Measurements from ENCODE around the gene BMP8A.

Gene BMP8A

DNA sequence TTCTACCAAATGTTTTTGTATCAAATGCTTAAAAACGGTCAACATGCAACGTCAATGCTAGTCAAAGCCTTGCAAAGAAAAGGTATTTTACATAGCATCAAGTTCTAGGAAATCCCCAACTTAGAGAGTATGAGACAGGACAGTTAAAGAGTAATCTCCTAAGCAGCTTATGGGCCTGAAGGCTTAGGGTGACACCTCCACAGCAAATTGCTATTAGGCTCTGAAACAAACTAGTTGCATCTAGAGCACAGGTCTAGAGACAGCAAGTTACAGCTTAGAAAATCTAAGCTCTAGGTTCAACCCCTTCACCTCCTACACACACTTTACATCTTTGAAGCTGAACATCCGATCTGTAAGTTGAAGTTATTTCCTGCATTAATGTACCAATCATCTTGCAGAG lies 71.5 kb downstream of the BMP8A start:
- TF ChIP-seq POLR2AphosphoS5 (IDR thresholded peaks at IDR 0.05; ENCODE audit: low read depth, low read length) (no peak), PAX5 (IDR thresholded peaks at IDR 0.05; ENCODE audit: insufficient read depth, low read length, severe bottlenecking) (no peak), SPI1 (IDR thresholded peaks at IDR 0.05; ENCODE audit: low read depth, low read length) (no peak), POLR2A (IDR thresholded peaks at IDR 0.05; ENCODE audit: low read depth, low read length) (no peak), TAF1 (IDR thresholded peaks at IDR 0.05; ENCODE audit: low read depth, low read length) (no peak), POU2F2 (IDR thresholded peaks at IDR 0.05; ENCODE audit: low read depth, low read length) (no peak)
- FAIRE-seq (no peak), DNase-seq (ENCODE audit: insufficient read length, low spot score) (no peak)

GRCh38 chr1:39563669-39564068 lies 72.2 kb downstream of the BMP8A start:
- TF ChIP-seq POLR2A (IDR thresholded peaks at IDR 0.05; ENCODE audit: low read depth, low read length) (no peak), POLR2AphosphoS5 (IDR thresholded peaks at IDR 0.05; ENCODE audit: low read depth, low read length) (no peak), POU2F2 (IDR thresholded peaks at IDR 0.05; ENCODE audit: low read depth, low read length) (no peak), PAX5 (IDR thresholded peaks at IDR 0.05; ENCODE audit: insufficient read depth, low read length, severe bottlenecking) (no peak), SPI1 (IDR thresholded peaks at IDR 0.05; ENCODE audit: low read depth, low read length) (no peak), TAF1 (IDR thresholded peaks at IDR 0.05; ENCODE audit: low read depth, low read length) (no peak)
- DNase-seq (ENCODE audit: insufficient read length, low spot score), result no peak
- no peak for FAIRE-seq

DNA sequence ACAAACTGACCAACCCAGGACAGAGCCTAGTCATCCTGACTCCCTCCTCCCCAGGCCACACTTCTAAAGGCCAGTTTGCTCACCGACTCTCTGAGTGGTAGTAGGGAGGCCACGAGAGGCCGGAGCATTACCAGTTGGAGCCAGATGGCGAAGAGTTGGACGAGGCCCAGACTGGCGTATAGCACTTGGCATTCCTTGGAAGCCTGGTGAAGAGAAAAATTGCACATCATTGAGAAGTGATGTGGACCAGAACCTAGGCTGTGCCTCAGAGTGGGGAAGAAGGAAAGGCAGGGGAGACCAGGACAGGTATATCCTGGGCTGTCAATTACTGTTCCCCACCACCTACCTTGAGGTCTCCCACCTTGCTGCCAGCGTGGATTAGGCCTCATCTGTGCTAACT lies 72.9 kb downstream of the BMP8A start:
- FAIRE-seq (no peak), DNase-seq (ENCODE audit: insufficient read length, low spot score) (no peak)
- no peak for TF ChIP-seq TAF1 (IDR thresholded peaks at IDR 0.05; ENCODE audit: low read depth, low read length)
- TF ChIP-seq POLR2AphosphoS5 (IDR thresholded peaks at IDR 0.05; ENCODE audit: low read depth, low read length), result peak; percentile 39; the same call in 1 of the 2 replicates

GRCh38 chr1:39564941-39565340 lies 73.5 kb downstream of the BMP8A start:
- TF ChIP-seq SPI1 (IDR thresholded peaks at IDR 0.05; ENCODE audit: low read depth, low read length), result no peak
- TF ChIP-seq POLR2A (IDR thresholded peaks at IDR 0.05; ENCODE audit: low read depth, low read length), result no peak
- TF ChIP-seq POLR2AphosphoS5 (IDR thresholded peaks at IDR 0.05; ENCODE audit: low read depth, low read length), result no peak
- TF ChIP-seq TAF1 (IDR thresholded peaks at IDR 0.05; ENCODE audit: low read depth, low read length), result no peak
- no peak for TF ChIP-seq POU2F2 (IDR thresholded peaks at IDR 0.05; ENCODE audit: low read depth, low read length)
- no peak for TF ChIP-seq PAX5 (IDR thresholded peaks at IDR 0.05; ENCODE audit: insufficient read depth, low read length, severe bottlenecking)
- FAIRE-seq (no peak), DNase-seq (ENCODE audit: insufficient read length, low spot score) (no peak)

GRCh38 chr1:39566441-39567137 lies 75.2 kb downstream of the BMP8A start:
- no peak for DNase-seq (ENCODE audit: insufficient read length, low spot score)
- no peak for TF ChIP-seq POLR2AphosphoS5 (IDR thresholded peaks at IDR 0.05; ENCODE audit: low read depth, low read length)
- TF ChIP-seq POLR2A (IDR thresholded peaks at IDR 0.05; ENCODE audit: low read depth, low read length), result no peak
- TF ChIP-seq TAF1 (IDR thresholded peaks at IDR 0.05; ENCODE audit: low read depth, low read length), result no peak
- TF ChIP-seq SPI1 (IDR thresholded peaks at IDR 0.05; ENCODE audit: low read depth, low read length), result no peak
- no peak for TF ChIP-seq POU2F2 (IDR thresholded peaks at IDR 0.05; ENCODE audit: low read depth, low read length)
- no peak for TF ChIP-seq PAX5 (IDR thresholded peaks at IDR 0.05; ENCODE audit: insufficient read depth, low read length, severe bottlenecking)
- no peak for FAIRE-seq

DNA sequence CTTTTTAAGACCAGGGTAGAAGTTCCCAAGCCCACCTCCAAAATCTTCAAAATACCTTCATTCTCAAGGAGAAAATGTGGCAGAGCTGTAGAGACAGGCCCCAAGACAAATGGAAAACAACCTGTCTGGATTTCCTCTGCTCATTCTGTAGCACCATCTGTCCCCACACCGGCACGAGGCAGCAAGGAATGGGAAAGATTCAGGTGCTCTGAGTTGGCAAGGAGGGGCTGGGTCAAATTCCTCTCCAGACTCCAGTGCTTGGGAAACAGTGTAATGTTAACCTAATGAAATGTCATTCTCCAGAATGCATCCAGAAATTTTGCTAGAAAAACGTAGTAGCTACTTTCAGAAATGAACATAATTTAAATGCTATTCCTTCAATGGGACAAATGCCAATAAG lies 75.9 kb downstream of the BMP8A start:
- no peak for TF ChIP-seq TAF1 (IDR thresholded peaks at IDR 0.05; ENCODE audit: low read depth, low read length)
- no peak for TF ChIP-seq PAX5 (IDR thresholded peaks at IDR 0.05; ENCODE audit: insufficient read depth, low read length, severe bottlenecking)
- no peak for TF ChIP-seq POLR2AphosphoS5 (IDR thresholded peaks at IDR 0.05; ENCODE audit: low read depth, low read length)
- TF ChIP-seq POLR2A (IDR thresholded peaks at IDR 0.05; ENCODE audit: low read depth, low read length), result no peak
- TF ChIP-seq SPI1 (IDR thresholded peaks at IDR 0.05; ENCODE audit: low read depth, low read length), result no peak
- no peak for TF ChIP-seq POU2F2 (IDR thresholded peaks at IDR 0.05; ENCODE audit: low read depth, low read length)
- FAIRE-seq (no peak), DNase-seq (ENCODE audit: insufficient read length, low spot score) (no peak)

DNA sequence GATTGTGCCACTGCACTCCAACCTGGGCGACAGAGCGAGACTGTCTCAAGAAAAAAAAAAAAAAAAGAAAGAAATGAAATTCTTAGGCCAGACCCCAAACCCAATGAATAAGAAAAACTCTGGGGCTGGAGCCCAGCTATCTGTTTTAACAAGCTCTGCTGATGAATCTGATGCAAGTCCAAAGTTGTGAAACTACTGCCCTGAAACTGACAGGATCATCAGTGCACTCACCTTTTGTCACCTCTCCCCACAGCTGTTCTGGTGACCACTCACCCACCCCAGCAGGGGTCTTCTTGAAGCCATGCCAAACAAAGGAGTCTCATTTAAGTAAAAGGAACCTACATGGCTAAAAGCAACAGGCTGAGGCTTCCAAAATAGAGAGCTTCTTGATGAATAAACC lies 76.8 kb downstream of the BMP8A start:
- no peak for DNase-seq (ENCODE audit: insufficient read length, low spot score)
- TF ChIP-seq SPI1 (IDR thresholded peaks at IDR 0.05; ENCODE audit: low read depth, low read length), result no peak
- FAIRE-seq, result no peak

- DNase-seq (ENCODE audit: insufficient read length, low spot score) (no peak), FAIRE-seq (no peak)
- TF ChIP-seq POU2F2 (IDR thresholded peaks at IDR 0.05; ENCODE audit: low read depth, low read length), result no peak
- no peak for TF ChIP-seq PAX5 (IDR thresholded peaks at IDR 0.05; ENCODE audit: insufficient read depth, low read length, severe bottlenecking)
- TF ChIP-seq POLR2AphosphoS5 (IDR thresholded peaks at IDR 0.05; ENCODE audit: low read depth, low read length), result no peak
- TF ChIP-seq SPI1 (IDR thresholded peaks at IDR 0.05; ENCODE audit: low read depth, low read length), result no peak
- no peak for TF ChIP-seq TAF1 (IDR thresholded peaks at IDR 0.05; ENCODE audit: low read depth, low read length)
- TF ChIP-seq POLR2A (IDR thresholded peaks at IDR 0.05; ENCODE audit: low read depth, low read length), result no peak
These were observed 77.6 kb downstream of the BMP8A start for GRCh38 chr1:39569034-39569433.

DNA sequence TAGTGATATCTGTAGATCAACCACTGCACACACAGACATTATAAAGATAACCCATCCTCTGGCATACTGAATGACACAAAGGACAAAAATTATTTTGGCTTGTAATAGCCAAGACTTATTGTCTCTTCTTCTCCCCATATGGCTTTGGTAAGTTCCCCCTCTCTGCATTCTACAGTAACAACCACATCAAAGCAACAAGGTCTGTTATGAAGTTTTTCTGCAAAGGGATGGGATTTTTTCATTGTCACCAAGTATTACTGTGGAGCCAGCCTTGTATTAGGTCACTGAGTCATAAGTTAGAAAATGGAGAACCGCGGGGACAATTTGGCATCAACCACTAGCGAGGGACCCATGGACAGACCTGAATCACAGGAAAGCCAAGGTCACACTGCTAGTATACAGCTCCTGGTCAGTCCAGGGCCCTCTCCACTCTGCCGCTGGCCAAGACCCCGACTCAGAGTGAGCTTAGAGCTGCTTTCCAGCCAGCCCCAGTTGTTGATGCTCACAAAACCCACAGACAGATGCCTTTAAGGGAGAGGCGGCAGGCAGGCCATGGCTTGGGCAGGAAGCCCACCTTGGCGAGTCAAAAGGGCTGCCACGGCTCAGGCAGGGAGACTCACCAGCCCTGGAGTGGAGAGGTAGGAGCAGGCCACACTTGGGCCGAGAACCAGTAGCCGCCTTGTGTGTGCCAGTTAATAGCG lies 79.2 kb downstream of the BMP8A start:
- TF ChIP-seq POLR2A (IDR thresholded peaks at IDR 0.05; ENCODE audit: low read depth, low read length) (no peak), POU2F2 (IDR thresholded peaks at IDR 0.05; ENCODE audit: low read depth, low read length) (no peak), PAX5 (IDR thresholded peaks at IDR 0.05; ENCODE audit: insufficient read depth, low read length, severe bottlenecking) (no peak), SPI1 (IDR thresholded peaks at IDR 0.05; ENCODE audit: low read depth, low read length) (no peak), TAF1 (IDR thresholded peaks at IDR 0.05; ENCODE audit: low read depth, low read length) (no peak), POLR2AphosphoS5 (IDR thresholded peaks at IDR 0.05; ENCODE audit: low read depth, low read length) (no peak; the same call in 1 of the 2 replicates)
- DNase-seq (ENCODE audit: insufficient read length, low spot score) (no peak), FAIRE-seq (no peak)

DNA sequence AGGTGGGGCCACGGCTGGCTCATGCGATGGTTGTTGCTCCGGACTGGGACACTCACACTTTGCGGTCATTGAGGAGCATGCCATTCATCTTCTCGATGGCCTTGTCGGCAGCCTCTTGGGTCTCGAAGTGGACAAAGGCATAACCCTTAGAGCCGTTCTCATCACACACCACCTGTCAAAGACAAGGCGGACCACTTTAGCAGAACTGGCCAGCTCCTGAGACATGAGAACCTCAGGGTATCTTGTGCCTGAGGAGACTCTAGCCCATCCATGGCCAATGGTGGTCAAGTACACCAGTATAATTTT lies 79.7 kb downstream of the BMP8A start:
- TF ChIP-seq POLR2AphosphoS5 (IDR thresholded peaks at IDR 0.05; ENCODE audit: low read depth, low read length) (no peak), PAX5 (IDR thresholded peaks at IDR 0.05; ENCODE audit: insufficient read depth, low read length, severe bottlenecking) (no peak), POLR2A (IDR thresholded peaks at IDR 0.05; ENCODE audit: low read depth, low read length) (no peak), SPI1 (IDR thresholded peaks at IDR 0.05; ENCODE audit: low read depth, low read length) (no peak), POU2F2 (IDR thresholded peaks at IDR 0.05; ENCODE audit: low read depth, low read length) (no peak), TAF1 (IDR thresholded peaks at IDR 0.05; ENCODE audit: low read depth, low read length) (no peak)
- FAIRE-seq (no peak), DNase-seq (ENCODE audit: insufficient read length, low spot score) (no peak)
